Erythroblast (primary cell): ENCODE measurements around the gene B3GNT3.

ENCODE experiments used
- DNase-seq, 2 experiments: peaks; one replicate each; lab custom pipeline; 2025; lab: John Stamatoyannopoulos, UW
- GATA1 ChIP-seq: IDR thresholded peaks from 2 replicates; pipeline ENCODE4 v1.6.1; 2011; ENCODE audit warnings: low read depth, mild to moderate bottlenecking, control low read depth, low read length, moderate library complexity
- POLR2A ChIP-seq: IDR thresholded peaks from 2 replicates; pipeline ENCODE4 v1.6.1; 2011; ENCODE audit warnings: mild to moderate bottlenecking, low read length

B3GNT3 gene

GRCh38 chr19:17860993-17861360 is 66.0 kb downstream of the B3GNT3 start:
- TF ChIP-seq GATA1 = no peak
- TF ChIP-seq POLR2A = no peak
- no peak for DNase-seq

GRCh38 chr19:17861542-17862402 is 66.8 kb downstream of the B3GNT3 start:
- TF ChIP-seq GATA1 (no peak), POLR2A (no peak)
- no peak for DNase-seq

DNA sequence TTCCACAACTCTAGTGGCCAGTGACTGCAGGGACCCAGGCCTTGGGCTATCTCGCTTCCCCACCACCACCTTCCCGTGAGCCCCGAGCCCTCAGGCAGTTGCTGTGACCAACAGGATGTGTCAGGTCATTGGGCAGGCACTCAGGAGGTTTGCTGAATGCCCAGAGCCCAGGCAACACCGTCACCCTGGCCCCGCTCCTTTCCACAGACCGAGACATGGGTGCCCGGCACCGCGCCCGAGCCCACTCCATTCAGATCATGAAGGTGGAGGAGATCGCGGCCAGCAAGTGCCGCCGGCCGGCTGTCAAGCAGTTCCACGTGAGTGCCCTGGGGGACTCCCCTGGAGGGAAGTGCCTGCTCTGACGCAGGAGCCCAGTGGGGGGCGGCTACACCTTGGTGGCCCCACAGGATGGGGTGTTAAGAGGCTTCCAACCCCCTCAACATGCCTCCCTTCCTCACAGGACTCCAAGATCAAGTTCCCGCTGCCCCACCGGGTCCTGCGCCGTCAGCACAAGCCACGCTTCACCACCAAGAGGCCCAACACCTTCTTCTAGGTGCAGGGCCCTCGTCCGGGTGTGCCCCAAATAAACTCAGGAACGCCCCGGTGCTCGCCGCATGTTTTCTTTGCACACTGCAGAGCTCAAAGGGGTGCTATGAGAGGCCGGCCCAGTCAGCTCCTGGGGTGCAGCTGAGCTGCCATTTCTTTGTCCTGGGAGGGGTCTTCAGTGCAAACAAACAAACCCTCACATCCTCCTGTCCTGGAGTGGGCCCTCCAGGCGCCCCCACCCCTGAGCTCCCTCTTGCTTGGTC is 68.0 kb downstream of the B3GNT3 start:
- TF ChIP-seq GATA1 = no peak
- TF ChIP-seq POLR2A = peak; percentile 2
- DNase-seq = no peak
